Breast epithelium (tissue), 3 donors: ENCODE data around the gene PISD.

Experiments used
- CTCF ChIP-seq, 3 donors: fragments of 450-650 bp; IDR thresholded peaks; one replicate each; pipeline ENCODE4 v1.5.1; 2016 to 2017; ENCODE audit warnings: antibody characterized with exemption in 3 of 3, mild to moderate bottlenecking in 3 of 3, moderate library complexity in 3 of 3
- POLR2A ChIP-seq: fragments of 450-650 bp; IDR thresholded peaks from one replicate; pipeline ENCODE4 v1.6.1; 2016; ENCODE audit warnings: antibody characterized with exemption, mild to moderate bottlenecking, moderate library complexity

DNA sequence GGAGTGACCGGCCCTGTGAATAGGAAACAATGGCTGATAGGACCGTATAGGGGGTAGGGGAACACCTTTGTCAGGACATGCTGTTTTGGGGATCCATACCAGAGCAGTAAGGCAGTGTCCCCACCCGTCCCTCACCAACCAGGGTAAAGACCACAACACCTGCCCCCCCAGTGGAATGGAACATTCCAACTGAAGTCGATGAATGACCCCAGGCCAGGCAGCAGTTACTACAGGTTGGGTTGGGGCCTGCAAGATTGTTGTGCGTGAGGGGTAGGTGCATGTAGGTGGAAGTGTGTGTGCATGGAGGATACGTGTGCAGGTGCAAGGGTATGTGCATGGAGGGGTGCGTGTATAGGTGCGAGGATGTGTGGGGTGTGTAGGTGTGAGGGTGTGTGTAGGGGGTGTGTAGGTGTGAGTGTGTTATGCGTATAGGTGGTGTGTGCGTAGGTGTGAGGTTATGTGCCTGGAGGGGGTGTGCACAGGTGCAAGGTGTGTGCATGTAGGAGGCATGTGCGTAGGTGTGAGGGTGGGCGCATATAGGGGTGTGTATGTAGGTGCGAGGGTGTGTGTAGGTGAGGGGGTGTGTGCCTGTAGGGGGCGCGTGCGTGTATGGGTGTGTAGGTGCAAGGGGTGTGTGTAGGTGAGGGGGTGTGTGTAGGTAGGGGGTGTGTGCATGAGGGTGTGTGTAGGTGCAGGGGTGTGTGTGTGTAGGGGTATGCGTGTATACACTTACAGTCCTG lies 32.9 kb downstream of the PISD start:
- TF ChIP-seq CTCF (IDR thresholded peaks at IDR 0.05) (no peak), POLR2A (no peak)
